ENCODE results near the gene CD6.

- no peak for TF ChIP-seq POLR2A (IDR thresholded peaks at IDR 0.05)
- TF ChIP-seq, protein P1, sequence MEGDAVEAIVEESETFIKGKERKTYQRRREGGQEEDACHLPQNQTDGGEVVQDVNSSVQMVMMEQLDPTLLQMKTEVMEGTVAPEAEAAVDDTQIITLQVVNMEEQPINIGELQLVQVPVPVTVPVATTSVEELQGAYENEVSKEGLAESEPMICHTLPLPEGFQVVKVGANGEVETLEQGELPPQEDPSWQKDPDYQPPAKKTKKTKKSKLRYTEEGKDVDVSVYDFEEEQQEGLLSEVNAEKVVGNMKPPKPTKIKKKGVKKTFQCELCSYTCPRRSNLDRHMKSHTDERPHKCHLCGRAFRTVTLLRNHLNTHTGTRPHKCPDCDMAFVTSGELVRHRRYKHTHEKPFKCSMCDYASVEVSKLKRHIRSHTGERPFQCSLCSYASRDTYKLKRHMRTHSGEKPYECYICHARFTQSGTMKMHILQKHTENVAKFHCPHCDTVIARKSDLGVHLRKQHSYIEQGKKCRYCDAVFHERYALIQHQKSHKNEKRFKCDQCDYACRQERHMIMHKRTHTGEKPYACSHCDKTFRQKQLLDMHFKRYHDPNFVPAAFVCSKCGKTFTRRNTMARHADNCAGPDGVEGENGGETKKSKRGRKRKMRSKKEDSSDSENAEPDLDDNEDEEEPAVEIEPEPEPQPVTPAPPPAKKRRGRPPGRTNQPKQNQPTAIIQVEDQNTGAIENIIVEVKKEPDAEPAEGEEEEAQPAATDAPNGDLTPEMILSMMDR (IDR thresholded peaks at IDR 0.05) = no peak
These were observed 48.6 kb upstream of the CD6 start for GRCh38 chr11:60922906-60923305.

Measured in right lobe of liver (tissue), 4 donors.